ENCODE data around the gene KLF9. TPM values are rescaled to one million over a fixed set of nuclear protein-coding genes. Genes with fewer than 3 reads are reported as not detected.

Gene KLF9
- total and polyA plus RNA-seq, 2 donors from 2014 or later: 23.5 to 100 TPM

DNA sequence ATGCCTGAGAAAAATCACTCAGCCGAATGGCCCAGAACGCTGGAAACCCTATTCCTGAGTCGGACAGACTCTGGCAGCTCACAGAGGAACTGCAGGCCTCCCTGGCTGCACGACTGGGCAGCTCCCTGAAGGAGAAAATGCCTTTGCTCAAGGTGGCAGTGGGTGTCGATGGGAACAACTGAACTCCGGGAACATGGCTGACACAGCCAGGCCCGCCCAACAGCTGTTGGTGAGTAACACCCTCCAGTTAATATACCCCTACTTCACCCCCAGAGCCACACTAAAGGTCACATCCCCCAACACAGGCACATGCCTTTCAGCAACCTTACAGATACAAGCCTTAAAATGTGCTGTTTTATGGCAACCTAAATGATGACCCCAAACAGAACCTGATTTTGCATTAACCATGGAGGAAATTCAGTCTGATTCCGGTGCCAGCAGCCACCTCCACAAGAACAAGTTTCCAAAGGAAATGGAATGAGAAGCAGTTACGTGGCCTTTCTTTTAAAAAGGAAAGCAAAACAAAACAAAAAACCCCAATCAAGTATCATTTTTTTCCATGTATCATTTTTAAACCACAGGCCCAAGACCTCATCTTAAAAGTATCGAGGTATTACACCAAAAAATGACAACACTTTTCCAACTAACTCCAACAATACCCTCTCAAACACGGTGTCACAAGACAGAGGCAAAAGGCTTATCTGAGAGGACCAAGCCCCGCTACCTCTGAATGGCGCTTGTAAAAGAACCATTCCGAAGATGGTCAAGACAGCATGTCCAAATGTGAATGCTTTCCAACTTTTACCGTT is 3.1 kb downstream of the KLF9 start:
- TF ChIP-seq, protein P1, sequence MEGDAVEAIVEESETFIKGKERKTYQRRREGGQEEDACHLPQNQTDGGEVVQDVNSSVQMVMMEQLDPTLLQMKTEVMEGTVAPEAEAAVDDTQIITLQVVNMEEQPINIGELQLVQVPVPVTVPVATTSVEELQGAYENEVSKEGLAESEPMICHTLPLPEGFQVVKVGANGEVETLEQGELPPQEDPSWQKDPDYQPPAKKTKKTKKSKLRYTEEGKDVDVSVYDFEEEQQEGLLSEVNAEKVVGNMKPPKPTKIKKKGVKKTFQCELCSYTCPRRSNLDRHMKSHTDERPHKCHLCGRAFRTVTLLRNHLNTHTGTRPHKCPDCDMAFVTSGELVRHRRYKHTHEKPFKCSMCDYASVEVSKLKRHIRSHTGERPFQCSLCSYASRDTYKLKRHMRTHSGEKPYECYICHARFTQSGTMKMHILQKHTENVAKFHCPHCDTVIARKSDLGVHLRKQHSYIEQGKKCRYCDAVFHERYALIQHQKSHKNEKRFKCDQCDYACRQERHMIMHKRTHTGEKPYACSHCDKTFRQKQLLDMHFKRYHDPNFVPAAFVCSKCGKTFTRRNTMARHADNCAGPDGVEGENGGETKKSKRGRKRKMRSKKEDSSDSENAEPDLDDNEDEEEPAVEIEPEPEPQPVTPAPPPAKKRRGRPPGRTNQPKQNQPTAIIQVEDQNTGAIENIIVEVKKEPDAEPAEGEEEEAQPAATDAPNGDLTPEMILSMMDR (IDR thresholded peaks at IDR 0.05; ENCODE audit: borderline replicate concordance, extremely low read depth, insufficient read depth): no peak
- Histone ChIP-seq H3K27me3 (ENCODE audit: control insufficient read depth, insufficient read depth, low read length) (no peaks in the 10 kb centered on the region), H3K4me3 (ENCODE audit: low read length in 3 of 3) (peak overlapping the region; percentile 38 to 98 (median 94)), H3K4me1 (ENCODE audit: control insufficient read depth in 2 of 3, insufficient read depth in 2 of 3, low read depth in 1 of 3, low read length in 3 of 3) (peaks cover 6 to 30% (median 29%) of the 10 kb centered on the region in 3 donors), H3K36me3 (ENCODE audit: control insufficient read depth in 2 of 3, insufficient read depth in 3 of 3, low read length in 3 of 3) (no peaks in the 10 kb centered on the region), H3K9me3 (ENCODE audit: control insufficient read depth in 2 of 3, insufficient read depth in 1 of 3, low read length in 3 of 3) (no peaks in the 10 kb centered on the region), H3K9ac (ENCODE audit: low read length in 3 of 3) (peak overlapping the region; percentile 6 to 100 (median 97)), H3K27ac (ENCODE audit: low read depth in 2 of 2, low read length in 2 of 2) (peak overlapping the region; percentile 99 to 100)
- intact Hi-C loops (cut with DNase I): no loop called here
- FAIRE-seq (no peak), DNase-seq (peak; percentile 47 to 89 (median 65))

DNA sequence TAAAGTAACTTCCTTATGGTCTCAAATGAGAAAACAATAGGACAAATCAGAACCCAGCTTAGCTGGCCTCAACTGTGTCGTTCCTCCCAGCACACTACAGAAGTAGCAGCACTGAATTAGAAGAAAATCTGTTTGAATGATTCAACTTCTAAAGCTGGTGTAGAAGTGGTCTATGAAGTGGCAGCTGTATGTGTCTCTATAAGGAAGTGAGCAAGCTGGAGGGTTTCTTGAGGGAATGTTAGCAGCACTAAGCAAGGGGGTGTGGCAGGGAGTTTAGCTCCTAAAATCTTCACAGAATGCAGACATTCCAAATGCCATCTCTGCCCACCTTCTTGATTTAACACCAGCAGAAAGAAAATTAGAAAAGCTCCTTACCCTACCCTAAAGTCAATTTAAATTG is 4.1 kb downstream of the KLF9 start:
- no peak for FAIRE-seq
- H3K9ac ChIP-seq (ENCODE audit: low read length in 3 of 3): peak overlapping the region in 2 of 3 donors; percentile 97 to 100
- TF ChIP-seq, protein P1 (IDR thresholded peaks at IDR 0.05; ENCODE audit: borderline replicate concordance, extremely low read depth, insufficient read depth): no peak

DNA sequence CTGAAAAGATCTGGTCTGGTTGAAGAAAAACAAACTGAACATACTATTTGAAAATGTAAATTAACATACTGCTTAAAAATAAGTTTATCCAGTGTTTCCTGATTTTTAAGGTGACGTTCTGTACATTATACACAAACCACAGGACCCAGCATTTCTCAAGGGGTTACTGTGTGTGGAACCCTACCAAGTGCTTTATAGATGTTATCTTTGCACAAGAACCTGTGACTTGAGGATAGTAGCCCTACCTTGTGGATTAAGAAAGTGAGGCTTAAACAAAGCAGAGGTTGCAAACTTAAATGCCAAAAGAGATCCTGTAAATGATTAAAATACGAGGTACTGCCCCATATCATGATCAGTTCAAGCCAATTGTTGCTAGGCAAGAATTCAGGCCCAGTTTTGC is 4.7 kb downstream of the KLF9 start:
- intact Hi-C loops (cut with DNase I): no loop called here
- peaks cover 0 to under 1% (median 0%) of the 10 kb centered on the region in 3 donors for H3K36me3 ChIP-seq (ENCODE audit: control insufficient read depth in 2 of 3, insufficient read depth in 3 of 3, low read length in 3 of 3)
- TF ChIP-seq, protein P1 (IDR thresholded peaks at IDR 0.05; ENCODE audit: borderline replicate concordance, extremely low read depth, insufficient read depth): no peak
- H3K4me3 ChIP-seq (ENCODE audit: low read length in 3 of 3): peak overlapping the region in 2 of 3 donors; percentile 94 to 98
- DNase-seq (no peak), FAIRE-seq (no peak)
- H3K27me3 ChIP-seq (ENCODE audit: control insufficient read depth, insufficient read depth, low read length): no peaks in the 10 kb centered on the region
- peak overlapping the region in 2 of 3 donors; percentile 46 to 100 for H3K9ac ChIP-seq (ENCODE audit: low read length in 3 of 3)
- peaks cover 9 to 39% (median 34%) of the 10 kb centered on the region in 3 donors for H3K4me1 ChIP-seq (ENCODE audit: control insufficient read depth in 2 of 3, insufficient read depth in 2 of 3, low read depth in 1 of 3, low read length in 3 of 3)
- H3K27ac ChIP-seq (ENCODE audit: low read depth in 2 of 2, low read length in 2 of 2): peak overlapping the region; percentile 99 to 100
- no peaks in the 10 kb centered on the region for H3K9me3 ChIP-seq (ENCODE audit: control insufficient read depth in 2 of 3, insufficient read depth in 1 of 3, low read length in 3 of 3)

More for the DNA sequence above, 4.1 kb downstream of the KLF9 start:
- no peak for DNase-seq
- intact Hi-C loops (cut with DNase I): no loop called here
- Histone ChIP-seq H3K4me1 (ENCODE audit: control insufficient read depth in 2 of 3, insufficient read depth in 2 of 3, low read depth in 1 of 3, low read length in 3 of 3) (peaks cover 10 to 36% (median 35%) of the 10 kb centered on the region in 3 donors), H3K9me3 (ENCODE audit: control insufficient read depth in 2 of 3, insufficient read depth in 1 of 3, low read length in 3 of 3) (no peaks in the 10 kb centered on the region), H3K36me3 (ENCODE audit: control insufficient read depth in 2 of 3, insufficient read depth in 3 of 3, low read length in 3 of 3) (no peaks in the 10 kb centered on the region), H3K27ac (ENCODE audit: low read depth in 2 of 2, low read length in 2 of 2) (peak overlapping the region; percentile 99 to 100), H3K27me3 (ENCODE audit: control insufficient read depth, insufficient read depth, low read length) (no peaks in the 10 kb centered on the region), H3K4me3 (ENCODE audit: low read length in 3 of 3) (peak overlapping the region in 2 of 3 donors; percentile 94 to 98)
